GM12878 (cell line): ENCODE measurements around the gene NDUFV2. TPM values are rescaled to one million over a fixed set of nuclear protein-coding genes. Genes with fewer than 3 reads are reported as not detected.

Experiments
- ATAC-seq: fragments of 200-7000 bp; cut with Tn5 transposase; 3 replicates; pipeline ENCODE4 v1.9.1; 2020; ENCODE audit warnings: mild to moderate bottlenecking, moderate library complexity
- BruUV-seq: library from RNA; stranded (reverse); fragments of 400-500 nt; replicated peaks from 2 replicates; lab custom pipeline; 2021; lab: Mats Ljungman, UMichigan
- CTCF ChIA-PET: fragments of 300-600 bp; sonication (Branson Sonifier 250); formaldehyde crosslinking; extraction: SDS; loops from one replicate; lab custom pipeline; 2021; ENCODE audit warnings: inconsistent platforms; lab: Yijun Ruan, JAX
- POLR2A ChIA-PET: fragments of 350-600 bp; formaldehyde crosslinking; extraction: SDS; loops from one replicate; lab custom pipeline; 2021; ENCODE audit warnings: inconsistent platforms; lab: Charles Lee
- RAD21 ChIA-PET: fragments of 300-600 bp; sonication (Branson Sonifier 250); formaldehyde crosslinking; loops from one replicate; lab custom pipeline; 2023; ENCODE audit warnings: antibody characterized with exemption; ENCODE audit not compliant: unreplicated experiment; lab: Charles Lee
- SMC1A ChIA-PET: fragments of 300-600 bp; sonication (Branson Sonifier 250); formaldehyde crosslinking; loops from one replicate; lab custom pipeline; 2023; ENCODE audit not compliant: unreplicated experiment, uncharacterized antibody; lab: Charles Lee
- DNase-seq: peaks from one replicate; pipeline ENCODE4 v3.0.0-alpha.2; 2011; ENCODE audit warnings: low read depth, low spot score
- FAIRE-seq: peaks from 3 replicates; lab custom pipeline; 2011; peaks lifted over from hg19 to GRCh38; lab: Jason Lieb, UNC
- H2AFZ ChIP-seq: 2 replicates; pipeline ENCODE4 v1.6.0; 2011; ENCODE audit warnings: low read depth, low read length, control low read depth; ENCODE audit not compliant: control insufficient read depth
- H3K27ac ChIP-seq: 2 replicates; pipeline ENCODE4 v1.5.1; 2011; ENCODE audit warnings: control low read depth; ENCODE audit not compliant: control insufficient read depth, insufficient read depth
- H3K27me3 ChIP-seq, 2 experiments: replicated peaks in 1 of 2; 2 replicates each; pipeline versions ENCODE4 v1.6.0 to v1.6.1; 2011; ENCODE audit warnings: low read length in 1 of 2; ENCODE audit not compliant: control insufficient read depth in 2 of 2, insufficient read depth in 2 of 2
- H3K36me3 ChIP-seq, 2 experiments: 2 replicates each; pipeline ENCODE4 v1.5.1; 2011; ENCODE audit warnings: low read length in 1 of 2; ENCODE audit not compliant: control insufficient read depth in 2 of 2, insufficient read depth in 2 of 2
- H3K4me1 ChIP-seq: 2 replicates; pipeline ENCODE4 v1.6.1; 2011; ENCODE audit warnings: mild to moderate bottlenecking, low read length, moderate library complexity, mixed read lengths; ENCODE audit not compliant: control insufficient read depth, insufficient read depth
- H3K4me2 ChIP-seq: 2 replicates; pipeline ENCODE4 v1.6.0; 2011; ENCODE audit warnings: control low read depth; ENCODE audit not compliant: control insufficient read depth, insufficient read depth
- H3K4me3 ChIP-seq: fragments of 200-600 bp; sonication (generic); 2 replicates; pipeline ENCODE4 v1.5.1; 2016
- H3K79me2 ChIP-seq: 2 replicates; pipeline ENCODE4 v1.6.0; 2011; ENCODE audit warnings: low read length; ENCODE audit not compliant: control insufficient read depth, insufficient read depth
- H3K9ac ChIP-seq: 2 replicates; pipeline ENCODE4 v1.8.0; 2011; ENCODE audit warnings: low read length, control low read depth, mixed read lengths; ENCODE audit not compliant: control insufficient read depth, insufficient read depth
- H3K9me3 ChIP-seq: replicated peaks from 3 replicates; pipeline ENCODE4 v1.5.1; 2011; ENCODE audit warnings: mild to moderate bottlenecking, low read length; ENCODE audit not compliant: control insufficient read depth, insufficient read depth
- H4K20me1 ChIP-seq: 2 replicates; pipeline ENCODE4 v1.6.0; 2011; ENCODE audit not compliant: control insufficient read depth, insufficient read depth
- EZH2 ChIP-seq: IDR thresholded peaks from 2 replicates; pipeline ENCODE4 v1.6.1; 2012; ENCODE audit warnings: low read depth, mild to moderate bottlenecking, control low read depth, inconsistent platforms, low read length, borderline replicate concordance; ENCODE audit not compliant: control insufficient read depth
- HCFC1 ChIP-seq: fragments of 150-350 bp; IDR thresholded peaks from 2 replicates; pipeline ENCODE4 v1.6.1; 2014; ENCODE audit warnings: low read length
- IKZF1 ChIP-seq: fragments of 450-650 bp; conservative IDR thresholded peaks from 2 replicates; pipeline ENCODE4 v1.6.1; 2017; ENCODE audit warnings: antibody characterized with exemption, mild to moderate bottlenecking
- IRF4 ChIP-seq: IDR thresholded peaks from 2 replicates; pipeline ENCODE4 v1.6.1; 2011; ENCODE audit warnings: low read depth, low read length
- KAT2A ChIP-seq: conservative IDR thresholded peaks from 2 replicates; pipeline ENCODE4 v1.6.1; 2011; ENCODE audit warnings: low read depth, low read length; ENCODE audit not compliant: control insufficient read depth
- KDM1A ChIP-seq: fragments of 200-600 bp; sonication (generic); IDR thresholded peaks from 2 replicates; pipeline ENCODE4 v1.6.1; 2016; ENCODE audit warnings: borderline replicate concordance
- NFIC ChIP-seq: IDR thresholded peaks from 2 replicates; pipeline ENCODE4 v1.6.1; 2012; ENCODE audit warnings: low read depth, mild to moderate bottlenecking, inconsistent platforms, low read length, moderate library complexity
- NFYA ChIP-seq: IDR thresholded peaks from 2 replicates; pipeline ENCODE4 v1.6.1; 2011; ENCODE audit warnings: low read depth, mild to moderate bottlenecking, low read length, improper control_type of control experiment, borderline replicate concordance
- NR2C1 ChIP-seq: fragments of 450-650 bp; IDR thresholded peaks from 2 replicates; pipeline ENCODE4 v1.6.1; 2017; ENCODE audit warnings: antibody characterized with exemption, mild to moderate bottlenecking, moderate library complexity
- NRF1 ChIP-seq: conservative IDR thresholded peaks from 2 replicates; pipeline ENCODE4 v1.6.1; 2011; ENCODE audit warnings: mild to moderate bottlenecking, low read depth, low read length, improper control_type of control experiment
- PML ChIP-seq: IDR thresholded peaks from 2 replicates; pipeline ENCODE4 v1.6.1; 2012; ENCODE audit warnings: low read length, inconsistent platforms
- RELA ChIP-seq: fragments of 450-650 bp; IDR thresholded peaks from 2 replicates; pipeline ENCODE4 v1.8.0; 2014; ENCODE audit warnings: borderline replicate concordance; ENCODE audit not compliant: partially characterized antibody
- RUNX3 ChIP-seq: IDR thresholded peaks from 2 replicates; pipeline ENCODE4 v1.6.1; 2012; ENCODE audit warnings: low read length, inconsistent platforms
- SMARCA5 ChIP-seq: fragments of 450-650 bp; IDR thresholded peaks from 2 replicates; pipeline ENCODE4 v1.6.1; 2017; ENCODE audit warnings: mild to moderate bottlenecking
- SPI1 ChIP-seq: IDR thresholded peaks from 2 replicates; pipeline ENCODE4 v1.6.1; 2011; ENCODE audit warnings: low read depth, mild to moderate bottlenecking, low read length, moderate library complexity, borderline replicate concordance; ENCODE audit not compliant: insufficient read depth
- WRNIP1 ChIP-seq: IDR thresholded peaks from 2 replicates; pipeline ENCODE4 v1.6.1; 2011; ENCODE audit warnings: low read depth, low read length, improper control_type of control experiment, borderline replicate concordance
- ZBED1 ChIP-seq: IDR thresholded peaks from 2 replicates; pipeline ENCODE4 v1.6.1; 2016; ENCODE audit warnings: borderline replicate concordance
- ZBTB40 ChIP-seq: fragments of 450-650 bp; IDR thresholded peaks from 2 replicates; pipeline ENCODE4 v1.6.1; 2016; ENCODE audit warnings: mild to moderate bottlenecking, moderate library complexity, borderline replicate concordance
- WGBS: methylation state at CpG from one replicate; pipeline ENCODE4 v1.1.6; 2016; ENCODE audit warnings: low lambda C conversion rate; ENCODE audit not compliant: insufficient replicate concordance, insufficient coverage; ENCODE audit errors: missing lambda C conversion rate; 5-methylcytosine and 5-hydroxymethylcytosine counted together
- in situ Hi-C: fragments of 300-500 bp; cut with MboI; formaldehyde crosslinking; loops from 9 replicates; pipeline ENCODE4 v1.14.3; 2018; ENCODE audit warnings: mixed read lengths
- intact Hi-C: fragments of 100-400 bp; cut with micrococcal nuclease; formaldehyde crosslinking; loops from one replicate; pipeline ENCODE4 v1.14.2; 2022; ENCODE audit not compliant: unreplicated experiment
- polyA plus RNA-seq, 11 experiments: library from polyadenylated mRNA; depleted of rRNA in 4 of 11; unstranded in 6 of 11; stranded (reverse) in 5 of 11; fragments of >200 nt; fragmentation: Nextera tagmentation in 4 of 11; fragmentation: Illumina TruSeq in 1 of 11; extraction: Ambion mirVana in 4 of 11; extraction: Trizol in 1 of 11; gene quantifications; 1 replicate in 1 of 11; 2 replicates in 10 of 11; pipeline versions ENCODE4 v1.2.1 to v1.2.3, GENCODE V29; 2011 to 2016; ENCODE audit warnings: inconsistent platforms in 2 of 11, missing spikeins in 2 of 11, low read depth in 1 of 11
- total RNA-seq, 4 experiments: library from RNA; depleted of rRNA in 3 of 4; stranded (reverse); fragments of >200 nt in 3 of 4; fragmentation: Illumina TruSeq in 1 of 4; extraction: Trizol in 1 of 4; gene quantifications; 2 replicates each; pipeline versions ENCODE4 v1.2.1 to v1.2.3, GENCODE V29; 2013 to 2021

NDUFV2 gene
- total and polyA plus RNA-seq, 10 of the 15 experiments (the other 5 are each of a cell fraction or from before 2014, with no cell fraction given): 236 to 590 (median 321) TPM

- TF ChIP-seq NR2C1 (no peak), NFIC (0 out of 2 replicates have a peak, but pooled peaks have one; percentile 32), RUNX3 (0 out of 2 replicates have a peak, but pooled peaks have one; percentile 12), SPI1 (peak; percentile 23; the same call in 1 of the 2 replicates), PML (0 out of 2 replicates have a peak, but pooled peaks have one; percentile 23), ZBED1 (0 out of 2 replicates have a peak, but pooled peaks have one; percentile 28), RELA (no peak), SMARCA5 (0 out of 2 replicates have a peak, but pooled peaks have one; percentile 47)
Measured at GRCh38 chr18:9147440-9148202, 45.1 kb downstream of the NDUFV2 start (continued).

- 0% methylated on average over 1 of the region's 1 CpG for WGBS
- FAIRE-seq: no peak
- H3K27ac ChIP-seq: peak overlapping the region; percentile 71; the same call in 1 of the 2 replicates
- H4K20me1 ChIP-seq: no peaks in the 10 kb centered on the region
- no TSS peak for BruUV-seq
- no peak overlapping the region for H2AFZ ChIP-seq
- no peak overlapping the region for H3K9ac ChIP-seq
- in situ Hi-C loops (loop anchor here (10.0 kb wide), 1 partner anchor 443 kb away; the partner anchor contains the start of gene MTCL1), intact Hi-C loops (loop anchor here (1.0 to 10.0 kb wide), 6 partner anchors 75 to 543 kb away; partner anchors contain the start of gene RAB12)
- H3K36me3 ChIP-seq: no peaks in the 10 kb centered on the region; a peak in 1 of 4 replicates
- no peak for DNase-seq
- ATAC-seq: no peak
- POLR2A ChIA-PET: interaction anchor here (0.6 to 1.3 kb wide), 3 partner anchors 9 to 186 kb away, joined by 3 to 5 read pairs (median 4); no protein-coding TSS in a partner anchor
- CTCF ChIA-PET: interaction anchor here (0.6 to 2.8 kb wide), 21 partner anchors 8 to 548 kb away, joined by 3 to 40 read pairs (median 5); partner anchors contain the start of gene ANKRD12
- no peak overlapping the region for H3K4me3 ChIP-seq
- H3K79me2 ChIP-seq: peaks cover 96% of the 10 kb centered on the region
- H3K27me3 ChIP-seq: no peaks in the 10 kb centered on the region
- SMC1A ChIA-PET: interaction anchor here (0.7 to 2.8 kb wide), 18 partner anchors 10 to 369 kb away, joined by 3 to 33 read pairs (median 4); partner anchors contain the start of genes ANKRD12 and NDUFV2
- no peaks in the 10 kb centered on the region for H3K9me3 ChIP-seq
- H3K4me2 ChIP-seq: 0 out of 2 replicates have a peak overlapping the region, but pooled peaks have one; percentile 32
- peaks cover 43% of the 10 kb centered on the region for H3K4me1 ChIP-seq
- RAD21 ChIA-PET: interaction anchor here (0.7 to 2.8 kb wide), 13 partner anchors 9 to 197 kb away, joined by 3 to 27 read pairs (median 4); no protein-coding TSS in a partner anchor
- TF ChIP-seq HCFC1 (no peak), WRNIP1 (no peak), NRF1 (no peak), EZH2 (no peak), IKZF1 (no peak), KAT2A (no peak), ZBTB40 (no peak), IRF4 (no peak), KDM1A (no peak), NFYA (no peak)
Measured at GRCh38 chr18:9148203-9148552, 45.7 kb downstream of the NDUFV2 start.
